ENCODE results near the gene VCX.
"Not testable (repeated sequence)": the region's sequence is repeated elsewhere in the genome, so short reads cannot be mapped to it uniquely, and the experiment has no call there.

Gene VCX

GRCh38 chrX:7842871-7843270 is at the start of gene VCX:
TSS of gene VCX (plus strand) at chrX:7843171. CDS start at chrX:7843204, 33 bp downstream.
- in situ Hi-C loops (cut with MboI; ENCODE audit: low pct_unique_long_range_greater_than_20kb, low sequenced_read_pairs, unreplicated experiment), result not testable (repeated sequence)

GRCh38 chrX:7798327-7798726 is 44.6 kb upstream of the VCX start:
- DNase-seq (ENCODE audit: low spot score), result no peak
- TF ChIP-seq CTCF (IDR thresholded peaks at IDR 0.05; ENCODE audit: extremely low read depth, insufficient read depth, missing control alignments), result no peak
- in situ Hi-C loops (cut with MboI; ENCODE audit: low pct_unique_long_range_greater_than_20kb, low sequenced_read_pairs, unreplicated experiment), result no loop called here

More at GRCh38 chrX:7842871-7843270, at the start of gene VCX:
- not testable (repeated sequence) for DNase-seq (ENCODE audit: low spot score)

GRCh38 chrX:7801711-7802110 is 41.3 kb upstream of the VCX start:
- in situ Hi-C loops (cut with MboI; ENCODE audit: low pct_unique_long_range_greater_than_20kb, low sequenced_read_pairs, unreplicated experiment), result no loop called here
- TF ChIP-seq CTCF (IDR thresholded peaks at IDR 0.05; ENCODE audit: extremely low read depth, insufficient read depth, missing control alignments), result no peak
- DNase-seq (ENCODE audit: low spot score), result no peak

GRCh38 chrX:7815166-7815805 is 27.7 kb upstream of the VCX start:
- no peak for DNase-seq (ENCODE audit: low spot score)
- TF ChIP-seq CTCF (IDR thresholded peaks at IDR 0.05; ENCODE audit: extremely low read depth, insufficient read depth, missing control alignments), result no peak
- in situ Hi-C loops (cut with MboI; ENCODE audit: low pct_unique_long_range_greater_than_20kb, low sequenced_read_pairs, unreplicated experiment), result no loop called here

GRCh38 chrX:7828594-7828993 is 14.4 kb upstream of the VCX start:
- TF ChIP-seq CTCF (IDR thresholded peaks at IDR 0.05; ENCODE audit: extremely low read depth, insufficient read depth, missing control alignments), result peak; percentile 40
- in situ Hi-C loops (cut with MboI; ENCODE audit: low pct_unique_long_range_greater_than_20kb, low sequenced_read_pairs, unreplicated experiment), result no loop called here
- DNase-seq (ENCODE audit: low spot score), result peak; percentile 6

GRCh38 chrX:7841084-7841805 is 1.7 kb upstream of the VCX start:
- no peak for TF ChIP-seq CTCF (IDR thresholded peaks at IDR 0.05; ENCODE audit: extremely low read depth, insufficient read depth, missing control alignments)
- in situ Hi-C loops (cut with MboI; ENCODE audit: low pct_unique_long_range_greater_than_20kb, low sequenced_read_pairs, unreplicated experiment), result no loop called here
- no peak for DNase-seq (ENCODE audit: low spot score)

GRCh38 chrX:7852166-7852565 is 9.2 kb downstream of the VCX start:
- TF ChIP-seq CTCF (IDR thresholded peaks at IDR 0.05; ENCODE audit: extremely low read depth, insufficient read depth, missing control alignments), result no peak
- in situ Hi-C loops (cut with MboI; ENCODE audit: low pct_unique_long_range_greater_than_20kb, low sequenced_read_pairs, unreplicated experiment), result no loop called here
- no peak for DNase-seq (ENCODE audit: low spot score)
